K562 (cell line): ENCODE results near the gene NFATC1. TPM values are rescaled to one million over a fixed set of nuclear protein-coding genes. Genes with fewer than 3 reads are reported as not detected.

ENCODE experiments used
- CREM ChIP-seq: IDR thresholded peaks from 2 replicates; pipeline ENCODE4 v1.6.1; 2014; ENCODE audit warnings: antibody characterized with exemption, low read depth
- ELK1 ChIP-seq: sonication (generic); formaldehyde crosslinking; IDR thresholded peaks from 2 replicates; pipeline ENCODE4 v1.8.1; 2022; ENCODE audit warnings: missing genetic modification reagents
- HDAC8 ChIP-seq: fragments of 450-650 bp; IDR thresholded peaks from 2 replicates; pipeline ENCODE4 v1.6.1; 2016; ENCODE audit warnings: mild to moderate bottlenecking, missing genetic modification characterization, moderate library complexity, missing compliant biosample characterization
- HNRNPUL1 ChIP-seq: fragments of 200-400 bp; formaldehyde crosslinking; IDR thresholded peaks from 2 replicates; pipeline ENCODE4 v1.6.1; 2017; ENCODE audit warnings: low read length
- KLF1 ChIP-seq: fragments of 450-650 bp; IDR thresholded peaks from 2 replicates; pipeline ENCODE4 v1.6.1; 2016; ENCODE audit warnings: missing genetic modification characterization, missing compliant biosample characterization
- NRF1 ChIP-seq, 2 experiments: fragments of 450-650 bp; IDR thresholded peaks in 1 of 2; conservative IDR thresholded peaks in 1 of 2; 2 replicates each; pipeline ENCODE4 v1.6.1; 2014; ENCODE audit warnings: mild to moderate bottlenecking in 2 of 2
- RBFOX2 ChIP-seq: fragments of 200-400 bp; formaldehyde crosslinking; IDR thresholded peaks from 2 replicates; pipeline ENCODE4 v1.6.1; 2017; ENCODE audit warnings: low read depth, mild to moderate bottlenecking, low read length, moderate library complexity
- SAP30 ChIP-seq: fragments of 200-600 bp; sonication (generic); IDR thresholded peaks from 2 replicates; pipeline ENCODE4 v1.6.1; 2012; ENCODE audit warnings: borderline replicate concordance, low read depth, mild to moderate bottlenecking, moderate library complexity, low read length, control low read depth, inconsistent platforms; ENCODE audit not compliant: insufficient read depth, poor library complexity, severe bottlenecking
- VEZF1 ChIP-seq: fragments of 200-800 bp; sonication (Bioruptor generic); IDR thresholded peaks from 2 replicates; pipeline ENCODE4 v1.6.1; 2017; ENCODE audit warnings: missing genetic modification characterization, missing compliant biosample characterization
- ZBTB26 ChIP-seq: fragments of 450-650 bp; formaldehyde crosslinking; IDR thresholded peaks from 2 replicates; pipeline ENCODE4 v1.4.0; 2022; ENCODE audit warnings: missing genetic modification characterization
- ZBTB7A ChIP-seq: IDR thresholded peaks from 2 replicates; pipeline ENCODE4 v1.6.1; 2011; ENCODE audit warnings: low read depth, mild to moderate bottlenecking, low read length, moderate library complexity, borderline replicate concordance; ENCODE audit not compliant: control insufficient read depth
- ZNF140 ChIP-seq: fragments of 250-450 bp; sonication (Bioruptor Pico); IDR thresholded peaks from 2 replicates; pipeline ENCODE4 v1.8.0; 2021; ENCODE audit warnings: moderate library complexity, mild to moderate bottlenecking, inconsistent platforms
- ZNF444 ChIP-seq: fragments of 250-450 bp; sonication (Bioruptor Pico); IDR thresholded peaks from 2 replicates; pipeline ENCODE4 v1.4.0; 2020; ENCODE audit warnings: mild to moderate bottlenecking, moderate library complexity
- ZNF512 ChIP-seq: IDR thresholded peaks from 2 replicates; pipeline ENCODE4 v1.6.1; 2016; ENCODE audit warnings: missing genetic modification characterization, missing compliant biosample characterization
- ZNF518B ChIP-seq: fragments of 250-450 bp; sonication (Bioruptor Pico); IDR thresholded peaks from 2 replicates; pipeline ENCODE4 v1.5.0; 2021; ENCODE audit warnings: mild to moderate bottlenecking, moderate library complexity
- ZNF639 ChIP-seq, 2 experiments: fragments of 200-800 bp in 1 of 2; sonication (Bioruptor generic) in 1 of 2; sonication (generic) in 1 of 2; formaldehyde crosslinking in 1 of 2; IDR thresholded peaks in 1 of 2; conservative IDR thresholded peaks in 1 of 2; 2 replicates each; pipeline versions ENCODE4 v1.5.0 to v1.6.1; 2016 to 2020; ENCODE audit warnings: missing compliant biosample characterization in 1 of 2, missing genetic modification characterization in 1 of 2, missing genetic modification reagents in 1 of 2
- polyA plus RNA-seq, 8 experiments: library from polyadenylated mRNA; depleted of rRNA in 4 of 8; stranded (reverse) in 5 of 8; unstranded in 3 of 8; fragments of >200 nt; fragmentation: Nextera tagmentation in 2 of 8; fragmentation: Illumina TruSeq in 1 of 8; extraction: Ambion mirVana in 2 of 8; extraction: Trizol in 1 of 8; gene quantifications; 2 replicates each; pipeline versions ENCODE4 v1.2.1 to v1.2.3, GENCODE V29; 2011 to 2014; ENCODE audit warnings: inconsistent platforms in 1 of 8, missing spikeins in 1 of 8
- total RNA-seq, 7 experiments: library from RNA; depleted of rRNA in 6 of 7; stranded (reverse); fragments of >200 nt in 6 of 7; fragmentation: Illumina TruSeq in 2 of 7; extraction: Trizol in 2 of 7; gene quantifications; 2 replicates each; pipeline versions ENCODE4 v1.2.1 to v1.2.3, GENCODE V29; 2011 to 2021; ENCODE audit warnings: low replicate concordance in 1 of 7

The NFATC1 gene
- total and polyA plus RNA-seq, 9 of the 15 experiments (the other 6 are each of a cell fraction or from before 2014, with no cell fraction given) = 1.1 to 16.4 (median 2.5) TPM

- TF ChIP-seq ZNF512 (tag) (no peak), ZNF140 (CRISPR knock-in tag) (no peak), SAP30 (no peak), HNRNPUL1 (no peak), RBFOX2 (peak; percentile 70), VEZF1 (CRISPR knock-in tag) (peak; percentile 87), KLF1 (no peak), ZBTB26 (CRISPR knock-in tag) (no peak), HDAC8 (tag) (no peak), ZNF518B (CRISPR knock-in tag) (no peak), ZBTB7A (peak; percentile 67; the same call in 1 of the 2 replicates), ZNF444 (no peak), CREM (peak; percentile 51), ZNF639 (CRISPR knock-in tag; conservative IDR thresholded peaks at IDR 0.05 in 1 of 2, IDR thresholded peaks at IDR 0.05 in 1 of 2) (no peak), ELK1 (CRISPR knock-in tag) (no peak), NRF1 (conservative IDR thresholded peaks at IDR 0.05 in 1 of 2, IDR thresholded peaks at IDR 0.05 in 1 of 2) (no peak; a peak in 1 of 4 replicates)
These were observed at the start of gene NFATC1 (continued) for GRCh38 chr18:79395761-79396404.
